ENCODE results near the gene FCGBP.
"Not testable (repeated sequence)": the region's sequence is repeated elsewhere in the genome, so short reads cannot be mapped to it uniquely, and the experiment has no call there.

The FCGBP gene

GRCh38 chr19:39934584-39935363, at the start of gene FCGBP:
Gene FCGBP (minus strand): TSS chr19:39934634.
- in situ Hi-C loops (cut with MboI; ENCODE audit: low sequenced_read_pairs): no loop called here

- in situ Hi-C loops (cut with MboI; ENCODE audit: low sequenced_read_pairs): no loop called here
Observed at GRCh38 chr19:39983695-39984300, 49.4 kb upstream of the FCGBP start.

- in situ Hi-C loops (cut with MboI; ENCODE audit: low sequenced_read_pairs): no loop called here
Observed at GRCh38 chr19:39982883-39983282, 48.4 kb upstream of the FCGBP start.

- in situ Hi-C loops (cut with MboI; ENCODE audit: low sequenced_read_pairs): no loop called here
Observed at GRCh38 chr19:39974377-39975155, 40.1 kb upstream of the FCGBP start.

GRCh38 chr19:39971380-39972035, 37.1 kb upstream of the FCGBP start:
- in situ Hi-C loops (cut with MboI; ENCODE audit: low sequenced_read_pairs): no loop called here

GRCh38 chr19:39970675-39971379, 36.4 kb upstream of the FCGBP start, which contains the start of gene PSMC4:
Gene PSMC4 (plus strand): TSS chr19:39971165. CDS start chr19:39971203, 38 bp downstream.
- in situ Hi-C loops (cut with MboI; ENCODE audit: low sequenced_read_pairs): no loop called here

GRCh38 chr19:39970425-39970674, 35.9 kb upstream of the FCGBP start:
- in situ Hi-C loops (cut with MboI; ENCODE audit: low sequenced_read_pairs): no loop called here

- in situ Hi-C loops (cut with MboI; ENCODE audit: low sequenced_read_pairs): no loop called here
Observed at GRCh38 chr19:39969681-39970424, 35.4 kb upstream of the FCGBP start.

GRCh38 chr19:39969266-39969665, 34.8 kb upstream of the FCGBP start:
- in situ Hi-C loops (cut with MboI; ENCODE audit: low sequenced_read_pairs): no loop called here

GRCh38 chr19:39968789-39969188, 34.4 kb upstream of the FCGBP start:
- in situ Hi-C loops (cut with MboI; ENCODE audit: low sequenced_read_pairs): no loop called here

GRCh38 chr19:39967561-39967960, 33.1 kb upstream of the FCGBP start:
- in situ Hi-C loops (cut with MboI; ENCODE audit: low sequenced_read_pairs): no loop called here

- in situ Hi-C loops (cut with MboI; ENCODE audit: low sequenced_read_pairs): no loop called here
Observed at GRCh38 chr19:39966617-39967016, 32.2 kb upstream of the FCGBP start.

GRCh38 chr19:39963898-39964297, 29.5 kb upstream of the FCGBP start:
- in situ Hi-C loops (cut with MboI; ENCODE audit: low sequenced_read_pairs): no loop called here

GRCh38 chr19:39959407-39959806, 25.0 kb upstream of the FCGBP start:
- in situ Hi-C loops (cut with MboI; ENCODE audit: low sequenced_read_pairs): not testable (repeated sequence)

- in situ Hi-C loops (cut with MboI; ENCODE audit: low sequenced_read_pairs): not testable (repeated sequence)
Observed at GRCh38 chr19:39958942-39959341, 24.5 kb upstream of the FCGBP start.

GRCh38 chr19:39957886-39958285, 23.5 kb upstream of the FCGBP start:
- in situ Hi-C loops (cut with MboI; ENCODE audit: low sequenced_read_pairs): not testable (repeated sequence)

- in situ Hi-C loops (cut with MboI; ENCODE audit: low sequenced_read_pairs): no loop called here
Observed at GRCh38 chr19:39953915-39954314, 19.5 kb upstream of the FCGBP start.

GRCh38 chr19:39951686-39952085, 17.3 kb upstream of the FCGBP start:
- in situ Hi-C loops (cut with MboI; ENCODE audit: low sequenced_read_pairs): no loop called here

- in situ Hi-C loops (cut with MboI; ENCODE audit: low sequenced_read_pairs): no loop called here
Observed at GRCh38 chr19:39951065-39951650, 16.7 kb upstream of the FCGBP start.
